H9 (cell line): ENCODE measurements around the gene KCNE4. TPM values are rescaled to one million over a fixed set of nuclear protein-coding genes. Genes with fewer than 3 reads are reported as not detected.

Experiments
- DNase-seq: peaks from one replicate; pipeline ENCODE4 v3.0.0-alpha.2; 2017
- H2AFZ ChIP-seq: one replicate; pipeline ENCODE4 v1.6.1; 2013; ENCODE audit warnings: mild to moderate bottlenecking, low read length, control low read depth, moderate library complexity
- H2AK5ac ChIP-seq: 2 replicates; pipeline ENCODE4 v1.6.1; 2013; ENCODE audit warnings: low read length, control low read depth, mixed read lengths; ENCODE audit not compliant: insufficient read length
- H2BK120ac ChIP-seq: one replicate; pipeline ENCODE4 v1.6.1; 2013; ENCODE audit warnings: low read depth, mild to moderate bottlenecking, low read length, control low read depth, inconsistent platforms; ENCODE audit not compliant: poor library complexity, severe bottlenecking
- H2BK12ac ChIP-seq: 2 replicates; pipeline ENCODE4 v1.6.1; 2013; ENCODE audit warnings: low read length, control low read depth, mixed read lengths, low read depth; ENCODE audit not compliant: insufficient read length
- H2BK15ac ChIP-seq: 2 replicates; pipeline ENCODE4 v1.6.1; 2013; ENCODE audit warnings: low read depth, low read length, control low read depth
- H2BK20ac ChIP-seq: one replicate; pipeline ENCODE4 v1.6.1; 2013; ENCODE audit warnings: low read depth, mild to moderate bottlenecking, low read length, control low read depth, inconsistent platforms; ENCODE audit not compliant: poor library complexity, severe bottlenecking
- H2BK5ac ChIP-seq: 2 replicates; pipeline ENCODE4 v1.6.1; 2013; ENCODE audit warnings: low read length, control low read depth, mixed read lengths; ENCODE audit not compliant: insufficient read length
- H3K14ac ChIP-seq: 2 replicates; pipeline ENCODE4 v1.6.1; 2013; ENCODE audit warnings: low read length, control low read depth; ENCODE audit not compliant: insufficient read depth
- H3K18ac ChIP-seq: 2 replicates; pipeline ENCODE4 v1.6.1; 2013; ENCODE audit warnings: low read depth, mild to moderate bottlenecking, mixed read lengths, low read length, control low read depth; ENCODE audit not compliant: insufficient read length
- H3K23ac ChIP-seq: 2 replicates; pipeline ENCODE4 v1.6.1; 2013; ENCODE audit warnings: low read length, control low read depth, mixed read lengths, low read depth; ENCODE audit not compliant: insufficient read length
- H3K23me2 ChIP-seq: 2 replicates; pipeline ENCODE4 v1.6.1; 2013; ENCODE audit warnings: low read depth, mild to moderate bottlenecking, mixed read lengths, low read length, control low read depth; ENCODE audit not compliant: insufficient read length, poor library complexity, severe bottlenecking
- H3K27ac ChIP-seq: 2 replicates; pipeline ENCODE4 v1.5.1; 2013; ENCODE audit warnings: low read length, control low read depth, mixed read lengths, low read depth; ENCODE audit not compliant: insufficient read length
- H3K27me3 ChIP-seq: 2 replicates; pipeline ENCODE4 v1.6.1; 2013; ENCODE audit warnings: low read length, control low read depth, inconsistent platforms; ENCODE audit not compliant: insufficient read depth
- H3K4ac ChIP-seq: 2 replicates; pipeline ENCODE4 v1.6.1; 2013; ENCODE audit warnings: low read depth, mild to moderate bottlenecking, control low read depth, inconsistent platforms, low read length, moderate library complexity
- H3K4me1 ChIP-seq: 2 replicates; pipeline ENCODE4 v1.6.1; 2013; ENCODE audit warnings: low read length, control low read depth, inconsistent platforms; ENCODE audit not compliant: insufficient read depth
- H3K4me2 ChIP-seq: 2 replicates; pipeline ENCODE4 v1.6.1; 2013; ENCODE audit warnings: low read length, control low read depth, mixed read lengths; ENCODE audit not compliant: insufficient read length, insufficient read depth
- H3K56ac ChIP-seq: 2 replicates; pipeline ENCODE4 v1.6.1; 2013; ENCODE audit warnings: low read depth, mild to moderate bottlenecking, mixed read lengths, low read length, control low read depth; ENCODE audit not compliant: insufficient read length
- H3K79me1 ChIP-seq: 2 replicates; pipeline ENCODE4 v1.6.1; 2013; ENCODE audit warnings: low read depth, mild to moderate bottlenecking, moderate library complexity, low read length, control low read depth, inconsistent platforms; ENCODE audit not compliant: insufficient read depth, poor library complexity, severe bottlenecking
- H3K79me2 ChIP-seq: 2 replicates; pipeline ENCODE4 v1.6.1; 2013; ENCODE audit warnings: low read length, control low read depth, inconsistent platforms; ENCODE audit not compliant: insufficient read depth
- H3K9ac ChIP-seq: 2 replicates; pipeline ENCODE4 v1.6.1; 2013; ENCODE audit warnings: low read length, control low read depth, mixed read lengths; ENCODE audit not compliant: insufficient read length; ENCODE audit errors: extremely low read depth
- H3K9me3 ChIP-seq: one replicate; pipeline ENCODE4 v1.6.1; 2013; ENCODE audit warnings: low read depth, low read length, inconsistent platforms; ENCODE audit not compliant: control insufficient read depth
- H3T11ph ChIP-seq: one replicate; pipeline ENCODE4 v1.6.1; 2013; ENCODE audit warnings: mild to moderate bottlenecking, low read length, control low read depth, inconsistent platforms
- H4K20me1 ChIP-seq: one replicate; pipeline ENCODE4 v1.6.1; 2013; ENCODE audit not compliant: control insufficient read depth, insufficient read length, insufficient read depth
- H4K5ac ChIP-seq: 2 replicates; pipeline ENCODE4 v1.6.1; 2013; ENCODE audit warnings: low read depth, mild to moderate bottlenecking, mixed read lengths, low read length, control low read depth; ENCODE audit not compliant: insufficient read length
- H4K8ac ChIP-seq: replicated peaks from 2 replicates; pipeline ENCODE4 v1.6.1; 2013; ENCODE audit warnings: low read length, control low read depth, mixed read lengths, low read depth; ENCODE audit not compliant: insufficient read length
- H4K91ac ChIP-seq: 2 replicates; pipeline ENCODE4 v1.6.1; 2013; ENCODE audit warnings: low read depth, mild to moderate bottlenecking, moderate library complexity, mixed read lengths, low read length, control low read depth; ENCODE audit not compliant: insufficient read length
- H3K27ac Mint-ChIP-seq, 3 experiments: 2 replicates in 2 of 3; 3 replicates in 1 of 3; pipeline ENCODE4 v1.8.0; 2020 to 2021; ENCODE audit warnings: mixed read lengths in 3 of 3, mild to moderate bottlenecking in 1 of 3, moderate library complexity in 1 of 3
- H3K27me3 Mint-ChIP-seq: 2 replicates; pipeline ENCODE4 v1.8.0; 2021; ENCODE audit warnings: low read depth, mild to moderate bottlenecking, moderate library complexity, mixed read lengths
- H3K36me3 Mint-ChIP-seq, 3 experiments: 2 replicates in 2 of 3; 3 replicates in 1 of 3; pipeline ENCODE4 v1.8.0; 2020 to 2021; ENCODE audit warnings: low read depth in 3 of 3, mixed read lengths in 3 of 3; ENCODE audit not compliant: insufficient read depth in 1 of 3
- H3K4me1 Mint-ChIP-seq, 2 experiments: 2 replicates each; pipeline ENCODE4 v1.8.0; 2020; ENCODE audit warnings: mixed read lengths in 2 of 2
- H3K4me3 Mint-ChIP-seq, 2 experiments: 2 replicates in 1 of 2; 3 replicates in 1 of 2; pipeline ENCODE4 v1.8.0; 2020 to 2021; ENCODE audit warnings: mild to moderate bottlenecking in 2 of 2, mixed read lengths in 2 of 2, moderate library complexity in 1 of 2
- H3K9me3 Mint-ChIP-seq, 2 experiments: 2 replicates in 1 of 2; 3 replicates in 1 of 2; pipeline ENCODE4 v1.8.0; 2020; ENCODE audit warnings: mild to moderate bottlenecking in 2 of 2, mixed read lengths in 2 of 2, moderate library complexity in 1 of 2
- CTCF ChIP-seq: fragments of 200-600 bp; sonication (generic); conservative IDR thresholded peaks from 3 replicates; pipeline ENCODE4 v1.8.0; 2021; ENCODE audit warnings: antibody characterized with exemption, mild to moderate bottlenecking
- WGBS: extraction: QIAGEN DNeasy Blood & Tissue Kit; methylation state at CpG from one replicate; pipeline ENCODE4 v1.1.7; 2013; ENCODE audit warnings: missing lambda C conversion rate, low lambda C conversion rate, mixed read lengths; ENCODE audit not compliant: insufficient read length; ENCODE audit errors: extremely low coverage; 5-methylcytosine and 5-hydroxymethylcytosine counted together
- total RNA-seq: library from RNA; stranded (reverse); gene quantifications from 2 replicates; pipeline ENCODE4 v1.2.1, GENCODE V29; 2021

KCNE4 gene
- total RNA-seq, 1 experiment from 2014 or later = 0.24 TPM

GRCh38 chr2:223079378-223079777, 27.4 kb downstream of the KCNE4 start:
- Mint-ChIP-seq H3K4me1 (0 out of 4 replicates have a peak, but pooled peaks cover 0 to 2% of the 10 kb centered on the region in 2 experiments), H3K27ac (no peak overlapping the region), H3K9me3 (no peaks in the 10 kb centered on the region), H3K36me3 (no peaks in the 10 kb centered on the region), H3K27me3 (no peaks in the 10 kb centered on the region), H3K4me3 (no peak overlapping the region)
- Histone ChIP-seq H2AFZ (no peak overlapping the region), H4K91ac (no peak overlapping the region), H4K8ac (no peak overlapping the region), H2BK120ac (no peak overlapping the region), H2BK5ac (no peak overlapping the region), H3K4me1 (no peaks in the 10 kb centered on the region), H3K27me3 (no peaks in the 10 kb centered on the region), H3K79me1 (no peaks in the 10 kb centered on the region), H3T11ph (no peak overlapping the region), H2BK20ac (no peak overlapping the region), H3K23me2 (no peaks in the 10 kb centered on the region), H3K18ac (no peak overlapping the region), H3K14ac (no peak overlapping the region), H3K79me2 (no peaks in the 10 kb centered on the region), H2AK5ac (no peak overlapping the region), H3K27ac (no peak overlapping the region), H3K9ac (no peak overlapping the region), H4K5ac (no peak overlapping the region), H3K4ac (no peak overlapping the region), H2BK15ac (no peak overlapping the region), H2BK12ac (no peak overlapping the region), H4K20me1 (no peaks in the 10 kb centered on the region), H3K23ac (no peak overlapping the region), H3K56ac (no peak overlapping the region), H3K9me3 (no peaks in the 10 kb centered on the region), H3K4me2 (no peak overlapping the region)
- WGBS = no CpG with 5 or more reads among the region's 2 CpGs
- no peak for TF ChIP-seq CTCF
- DNase-seq = no peak
